Measurements from ENCODE around the gene INMT.

INMT gene

GRCh38 chr7:30760514-30761213, 8.7 kb downstream of the INMT start:
- Histone ChIP-seq H3K4me2 (ENCODE audit: low read length) (no peak overlapping the region), H3K79me2 (ENCODE audit: control insufficient read depth, low read length) (no peaks in the 10 kb centered on the region), H3F3A (ENCODE audit: control insufficient read depth, insufficient read depth) (no peaks in the 10 kb centered on the region), H3K9me2 (replicated peaks; ENCODE audit: control insufficient read depth, low read length) (no peaks in the 10 kb centered on the region), H3K4me3 (ENCODE audit: low read length) (no peak overlapping the region), H3K27me3 (ENCODE audit: control insufficient read depth, low read length) (peaks cover 18% of the 10 kb centered on the region; the same call in 1 of the 2 replicates), H3K9me3 (ENCODE audit: control insufficient read depth, insufficient read depth, low read length) (no peaks in the 10 kb centered on the region), H3K36me3 (ENCODE audit: control insufficient read depth, low read length) (no peaks in the 10 kb centered on the region), H3K4me1 (ENCODE audit: control insufficient read depth, low read length) (peaks cover 5% of the 10 kb centered on the region), H3K27ac (ENCODE audit: low read depth, low read length) (no peak overlapping the region), H4K20me1 (ENCODE audit: control insufficient read depth, insufficient read depth, low read depth, low read length) (no peaks in the 10 kb centered on the region)
- TF ChIP-seq CTCF (IDR thresholded peaks at IDR 0.05; ENCODE audit: low read depth, low read length, poor library complexity, severe bottlenecking) (no peak), EZH2phosphoT487 (IDR thresholded peaks at IDR 0.05; ENCODE audit: borderline replicate concordance, low read length) (no peak)

GRCh38 chr7:30761214-30762156, 9.6 kb downstream of the INMT start:
- Histone ChIP-seq H3K79me2 (ENCODE audit: control insufficient read depth, low read length) (no peaks in the 10 kb centered on the region), H4K20me1 (ENCODE audit: control insufficient read depth, insufficient read depth, low read depth, low read length) (no peaks in the 10 kb centered on the region), H3K4me2 (ENCODE audit: low read length) (no peak overlapping the region), H3K27ac (ENCODE audit: low read depth, low read length) (no peak overlapping the region), H3K4me1 (ENCODE audit: control insufficient read depth, low read length) (peaks cover 5% of the 10 kb centered on the region), H3K27me3 (ENCODE audit: control insufficient read depth, low read length) (peaks cover 18% of the 10 kb centered on the region; the same call in 1 of the 2 replicates), H3K4me3 (ENCODE audit: low read length) (no peak overlapping the region), H3F3A (ENCODE audit: control insufficient read depth, insufficient read depth) (no peaks in the 10 kb centered on the region), H3K9me3 (ENCODE audit: control insufficient read depth, insufficient read depth, low read length) (no peaks in the 10 kb centered on the region), H3K36me3 (ENCODE audit: control insufficient read depth, low read length) (no peaks in the 10 kb centered on the region), H3K9me2 (replicated peaks; ENCODE audit: control insufficient read depth, low read length) (no peaks in the 10 kb centered on the region)
- no peak for TF ChIP-seq CTCF (IDR thresholded peaks at IDR 0.05; ENCODE audit: low read depth, low read length, poor library complexity, severe bottlenecking)
- TF ChIP-seq EZH2phosphoT487 (IDR thresholded peaks at IDR 0.05; ENCODE audit: borderline replicate concordance, low read length): no peak

GRCh38 chr7:30764030-30764975, 12.4 kb downstream of the INMT start:
- Histone ChIP-seq H3K27ac (ENCODE audit: low read depth, low read length) (no peak overlapping the region), H3F3A (ENCODE audit: control insufficient read depth, insufficient read depth) (no peaks in the 10 kb centered on the region), H3K36me3 (ENCODE audit: control insufficient read depth, low read length) (no peaks in the 10 kb centered on the region), H3K4me3 (ENCODE audit: low read length) (no peak overlapping the region), H3K4me2 (ENCODE audit: low read length) (no peak overlapping the region), H3K27me3 (ENCODE audit: control insufficient read depth, low read length) (peaks cover 12% of the 10 kb centered on the region; the same call in 1 of the 2 replicates), H3K9me2 (replicated peaks; ENCODE audit: control insufficient read depth, low read length) (no peaks in the 10 kb centered on the region), H3K9me3 (ENCODE audit: control insufficient read depth, insufficient read depth, low read length) (no peaks in the 10 kb centered on the region), H3K4me1 (ENCODE audit: control insufficient read depth, low read length) (no peaks in the 10 kb centered on the region), H3K79me2 (ENCODE audit: control insufficient read depth, low read length) (no peaks in the 10 kb centered on the region), H4K20me1 (ENCODE audit: control insufficient read depth, insufficient read depth, low read depth, low read length) (no peaks in the 10 kb centered on the region)
- TF ChIP-seq CTCF (IDR thresholded peaks at IDR 0.05; ENCODE audit: low read depth, low read length, poor library complexity, severe bottlenecking) (no peak), EZH2phosphoT487 (IDR thresholded peaks at IDR 0.05; ENCODE audit: borderline replicate concordance, low read length) (no peak)

Data from DOHH2 (cell line).